Peyer's patch (tissue), 4 donors: ENCODE data around the gene PIK3C3.
"Not testable (repeated sequence)": the region's sequence is repeated elsewhere in the genome, so short reads cannot be mapped to it uniquely, and the experiment has no call there.

Experiments used
- CTCF ChIP-seq, 6 experiments: fragments of 450-650 bp in 4 of 6; fragments of 200-600 bp in 2 of 6; sonication (generic) in 1 of 6; IDR thresholded peaks; one replicate each; pipeline ENCODE4 v1.5.1; 2017 to 2019; ENCODE audit warnings: antibody characterized with exemption in 6 of 6, mild to moderate bottlenecking in 3 of 6, moderate library complexity in 1 of 6
- POLR2A ChIP-seq, 2 donors: fragments of 450-650 bp; IDR thresholded peaks; one replicate each; pipeline ENCODE4 v1.5.1; 2017; ENCODE audit warnings: antibody characterized with exemption in 2 of 2, mild to moderate bottlenecking in 2 of 2, moderate library complexity in 2 of 2

- TF ChIP-seq POLR2A, CTCF (IDR thresholded peaks at IDR 0.05): not testable (repeated sequence)
Observed at GRCh38 chr18:42112147-42112546, 157.1 kb downstream of the PIK3C3 start.
